K562 (cell line): Measurements from ENCODE around the gene CLDND1. TPM values are rescaled to one million over a fixed set of nuclear protein-coding genes. Genes with fewer than 3 reads are reported as not detected.
A peak's percentile ranks its signal among the peaks of the same experiment; 100 is the strongest.

ENCODE experiments used
- ATAC-seq: fragments of 200-7000 bp; cut with Tn5 transposase; 3 replicates; pipeline ENCODE4 v1.9.1; 2020; ENCODE audit warnings: moderate library complexity
- BruUV-seq: library from RNA; stranded (reverse); fragments of 400-500 nt; replicated peaks from 2 replicates; lab custom pipeline; 2021; lab: Mats Ljungman, UMichigan
- CTCF ChIA-PET: fragments of 300-600 bp; formaldehyde crosslinking; extraction: SDS; loops from one replicate; lab custom pipeline; 2021; ENCODE audit warnings: low intra/inter-chr PET ratio; lab: Yijun Ruan, JAX
- POLR2A ChIA-PET: fragments of 300-600, 350-650 bp; sonication (Branson Sonifier 250); formaldehyde crosslinking; extraction: SDS; loops from one replicate; lab custom pipeline; 2021; ENCODE audit warnings: antibody characterized with exemption, inconsistent platforms; lab: Yijun Ruan, JAX
- DNase-seq, 4 experiments: peaks; one replicate each; pipeline versions ENCODE4 v3.0.0 to v3.0.0-alpha.2; 2011 to 2018; ENCODE audit warnings: low spot score in 3 of 4, mixed read lengths in 3 of 4; ENCODE audit errors: extremely low read depth in 1 of 4
- FAIRE-seq: peaks from 2 replicates; lab custom pipeline; 2011; peaks lifted over from hg19 to GRCh38; lab: Jason Lieb, UNC
- H2AFZ ChIP-seq: 2 replicates; pipeline ENCODE4 v1.6.0; 2011; ENCODE audit warnings: low read depth, low read length, control low read depth, inconsistent platforms
- H3K27ac ChIP-seq: fragments of 200-600 bp; 3 replicates; pipeline ENCODE4 v1.8.0; 2011; ENCODE audit warnings: low read depth, mild to moderate bottlenecking, control low read depth, inconsistent platforms, low read length, moderate library complexity, mixed read lengths; ENCODE audit errors: extremely low read depth
- H3K27me3 ChIP-seq, 2 experiments: fragments of 300-600 bp in 1 of 2; 2 replicates in 1 of 2; 3 replicates in 1 of 2; pipeline versions ENCODE4 v1.6.0 to v1.8.0; 2011; ENCODE audit warnings: inconsistent platforms in 2 of 2, low read length in 2 of 2, mild to moderate bottlenecking in 1 of 2, mixed read lengths in 1 of 2, moderate library complexity in 1 of 2; ENCODE audit not compliant: control insufficient read depth in 2 of 2, insufficient read depth in 2 of 2
- H3K36me3 ChIP-seq: fragments of 300-600 bp; 3 replicates; pipeline ENCODE4 v1.8.0; 2011; ENCODE audit warnings: mild to moderate bottlenecking, low read length, inconsistent platforms; ENCODE audit not compliant: control insufficient read depth, insufficient read depth
- H3K4me1 ChIP-seq, 2 experiments: fragments of 200-600 bp in 1 of 2; replicated peaks in 1 of 2; 2 replicates in 1 of 2; 3 replicates in 1 of 2; pipeline versions ENCODE4 v1.5.1 to v1.8.0; 2011; ENCODE audit warnings: inconsistent platforms in 2 of 2, low read length in 2 of 2, mild to moderate bottlenecking in 1 of 2, mixed read lengths in 1 of 2, moderate library complexity in 1 of 2; ENCODE audit not compliant: control insufficient read depth in 2 of 2, insufficient read depth in 2 of 2
- H3K4me2 ChIP-seq: 2 replicates; pipeline ENCODE4 v1.6.1; 2011; ENCODE audit warnings: low read length, control low read depth, inconsistent platforms, mixed read lengths; ENCODE audit not compliant: insufficient read depth
- H3K4me3 ChIP-seq: fragments of 200-600 bp; sonication (generic), shearing (Covaris generic); 2 replicates; pipeline ENCODE4 v1.5.1; 2016; ENCODE audit warnings: control low read depth, inconsistent platforms
- H3K79me2 ChIP-seq: fragments of 200-600 bp; 3 replicates; pipeline ENCODE4 v1.8.0; 2011; ENCODE audit warnings: low read length, inconsistent platforms; ENCODE audit not compliant: control insufficient read depth, insufficient read depth
- H3K9ac ChIP-seq, 2 experiments: 2 replicates each; pipeline versions ENCODE4 v1.6.0 to v1.6.1; 2011; ENCODE audit warnings: low read depth in 2 of 2, low read length in 2 of 2, control low read depth in 1 of 2, inconsistent platforms in 1 of 2, mild to moderate bottlenecking in 1 of 2, mixed read lengths in 1 of 2; ENCODE audit not compliant: insufficient read depth in 1 of 2
- H3K9me1 ChIP-seq: one replicate; pipeline ENCODE4 v1.6.0; 2011; ENCODE audit warnings: inconsistent platforms, mild to moderate bottlenecking, low read length, moderate library complexity; ENCODE audit not compliant: control insufficient read depth, insufficient read depth
- H3K9me3 ChIP-seq: replicated peaks from 2 replicates; pipeline ENCODE4 v1.5.1; 2011; ENCODE audit warnings: low read depth, low read length, inconsistent platforms; ENCODE audit not compliant: control insufficient read depth, insufficient read depth
- H4K20me1 ChIP-seq: replicated peaks from 2 replicates; pipeline ENCODE4 v1.6.1; 2011; ENCODE audit warnings: low read length, inconsistent platforms, mixed read lengths; ENCODE audit not compliant: control insufficient read depth, insufficient read depth
- CREB3L1 ChIP-seq: fragments of 450-650 bp; IDR thresholded peaks from 2 replicates; pipeline ENCODE4 v1.6.1; 2014; ENCODE audit warnings: low read depth, mild to moderate bottlenecking, moderate library complexity, borderline replicate concordance
- CREBBP ChIP-seq: IDR thresholded peaks from one replicate; pipeline ENCODE4 v1.6.1; 2012; ENCODE audit warnings: low read depth, mild to moderate bottlenecking, control low read depth, inconsistent platforms, low read length
- KAT7 ChIP-seq: sonication (generic); formaldehyde crosslinking; IDR thresholded peaks from 2 replicates; pipeline ENCODE4 v1.8.0; 2022; ENCODE audit warnings: missing genetic modification reagents, mild to moderate bottlenecking, borderline replicate concordance
- KLF6 ChIP-seq: fragments of 250-450 bp; sonication (Bioruptor Pico); IDR thresholded peaks from 2 replicates; pipeline ENCODE4 v1.4.0; 2020; ENCODE audit warnings: mild to moderate bottlenecking, moderate library complexity, borderline replicate concordance
- MAFG ChIP-seq: fragments of 450-650 bp; conservative IDR thresholded peaks from 2 replicates; pipeline ENCODE4 v1.6.1; 2016; ENCODE audit warnings: missing genetic modification characterization, missing compliant biosample characterization
- NFIC ChIP-seq: fragments of 450-650 bp; IDR thresholded peaks from 2 replicates; pipeline ENCODE4 v1.6.1; 2017; ENCODE audit warnings: mild to moderate bottlenecking, inconsistent platforms
- POLR3A ChIP-seq: IDR thresholded peaks from 2 replicates; pipeline ENCODE4 v1.6.1; 2011; ENCODE audit warnings: borderline replicate concordance, mild to moderate bottlenecking, moderate library complexity; ENCODE audit not compliant: insufficient read length, insufficient read depth; ENCODE audit errors: extremely low read depth
- ZBTB17 ChIP-seq: fragments of 450-650 bp; formaldehyde crosslinking; IDR thresholded peaks from 2 replicates; pipeline ENCODE4 v1.4.0; 2020; ENCODE audit warnings: mild to moderate bottlenecking
- ZBTB8A ChIP-seq: fragments of 450-650 bp; IDR thresholded peaks from 2 replicates; pipeline ENCODE4 v1.6.1; 2018; ENCODE audit warnings: mild to moderate bottlenecking, moderate library complexity; ENCODE audit not compliant: partially characterized antibody
- ZNF347 ChIP-seq: fragments of 450-650 bp; formaldehyde crosslinking; IDR thresholded peaks from 2 replicates; pipeline ENCODE4 v1.4.0; 2020; ENCODE audit warnings: low read depth, mild to moderate bottlenecking, moderate library complexity
- ZNF395 ChIP-seq: fragments of 200-800 bp; sonication (Bioruptor generic); IDR thresholded peaks from 2 replicates; pipeline ENCODE4 v1.6.1; 2017; ENCODE audit warnings: missing genetic modification characterization, missing compliant biosample characterization
- ZNF583 ChIP-seq: fragments of 250-450 bp; sonication (Bioruptor Pico); IDR thresholded peaks from 2 replicates; pipeline ENCODE4 v1.4.0; 2020
- ZNF644 ChIP-seq: fragments of 200-800 bp; sonication (Bioruptor generic); IDR thresholded peaks from 2 replicates; pipeline ENCODE4 v1.6.1; 2016; ENCODE audit warnings: low read depth, missing genetic modification characterization, missing compliant biosample characterization
- WGBS: fragments of 100-300 bp; shearing (Covaris generic); methylation state at CpG from one replicate; pipeline ENCODE4 v1.1.6; 2016; ENCODE audit warnings: low coverage, mixed read lengths; ENCODE audit not compliant: insufficient coverage; ENCODE audit errors: missing lambda C conversion rate; 5-methylcytosine and 5-hydroxymethylcytosine counted together
- in situ Hi-C: fragments of 300-500 bp; cut with MboI; formaldehyde crosslinking; loops from 4 replicates; pipeline ENCODE4 v1.15.0; 2018; ENCODE audit warnings: inconsistent platforms, mixed read lengths
- intact Hi-C: fragments of 100-400 bp; cut with micrococcal nuclease; formaldehyde crosslinking; loops from 2 replicates; pipeline ENCODE4 v1.14.2; 2022
- polyA plus RNA-seq, 8 experiments: library from polyadenylated mRNA; depleted of rRNA in 4 of 8; stranded (reverse) in 5 of 8; unstranded in 3 of 8; fragments of >200 nt; fragmentation: Nextera tagmentation in 2 of 8; fragmentation: Illumina TruSeq in 1 of 8; extraction: Ambion mirVana in 2 of 8; extraction: Trizol in 1 of 8; gene quantifications; 2 replicates each; pipeline versions ENCODE4 v1.2.1 to v1.2.3, GENCODE V29; 2011 to 2014; ENCODE audit warnings: inconsistent platforms in 1 of 8, missing spikeins in 1 of 8
- total RNA-seq, 7 experiments: library from RNA; depleted of rRNA in 6 of 7; stranded (reverse); fragments of >200 nt in 6 of 7; fragmentation: Illumina TruSeq in 2 of 7; extraction: Trizol in 2 of 7; gene quantifications; 2 replicates each; pipeline versions ENCODE4 v1.2.1 to v1.2.3, GENCODE V29; 2011 to 2021; ENCODE audit warnings: low replicate concordance in 1 of 7
- TF ChIP-seq, protein P1 (sequence below): fragments of 450-650 bp; IDR thresholded peaks from 2 replicates; pipeline ENCODE4 v1.6.1; 2017; ENCODE audit warnings: antibody characterized with exemption
- TF ChIP-seq, protein P2 (sequence below): sonication (generic); IDR thresholded peaks from 2 replicates; pipeline ENCODE4 v1.6.1; 2016

CLDND1 gene
- total and polyA plus RNA-seq, 9 of the 15 experiments (the other 6 are each of a cell fraction or from before 2014, with no cell fraction given), result 29.2 to 141 (median 60.7) TPM

- TF ChIP-seq, protein P1, sequence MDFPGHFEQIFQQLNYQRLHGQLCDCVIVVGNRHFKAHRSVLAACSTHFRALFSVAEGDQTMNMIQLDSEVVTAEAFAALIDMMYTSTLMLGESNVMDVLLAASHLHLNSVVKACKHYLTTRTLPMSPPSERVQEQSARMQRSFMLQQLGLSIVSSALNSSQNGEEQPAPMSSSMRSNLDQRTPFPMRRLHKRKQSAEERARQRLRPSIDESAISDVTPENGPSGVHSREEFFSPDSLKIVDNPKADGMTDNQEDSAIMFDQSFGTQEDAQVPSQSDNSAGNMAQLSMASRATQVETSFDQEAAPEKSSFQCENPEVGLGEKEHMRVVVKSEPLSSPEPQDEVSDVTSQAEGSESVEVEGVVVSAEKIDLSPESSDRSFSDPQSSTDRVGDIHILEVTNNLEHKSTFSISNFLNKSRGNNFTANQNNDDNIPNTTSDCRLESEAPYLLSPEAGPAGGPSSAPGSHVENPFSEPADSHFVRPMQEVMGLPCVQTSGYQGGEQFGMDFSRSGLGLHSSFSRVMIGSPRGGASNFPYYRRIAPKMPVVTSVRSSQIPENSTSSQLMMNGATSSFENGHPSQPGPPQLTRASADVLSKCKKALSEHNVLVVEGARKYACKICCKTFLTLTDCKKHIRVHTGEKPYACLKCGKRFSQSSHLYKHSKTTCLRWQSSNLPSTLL, result no peak
- TF ChIP-seq ZNF583 (no peak), NFIC (no peak), ZBTB8A (no peak)
Observed at GRCh38 chr3:98568402-98568801, 45.7 kb upstream of the CLDND1 start (continued).

DNA sequence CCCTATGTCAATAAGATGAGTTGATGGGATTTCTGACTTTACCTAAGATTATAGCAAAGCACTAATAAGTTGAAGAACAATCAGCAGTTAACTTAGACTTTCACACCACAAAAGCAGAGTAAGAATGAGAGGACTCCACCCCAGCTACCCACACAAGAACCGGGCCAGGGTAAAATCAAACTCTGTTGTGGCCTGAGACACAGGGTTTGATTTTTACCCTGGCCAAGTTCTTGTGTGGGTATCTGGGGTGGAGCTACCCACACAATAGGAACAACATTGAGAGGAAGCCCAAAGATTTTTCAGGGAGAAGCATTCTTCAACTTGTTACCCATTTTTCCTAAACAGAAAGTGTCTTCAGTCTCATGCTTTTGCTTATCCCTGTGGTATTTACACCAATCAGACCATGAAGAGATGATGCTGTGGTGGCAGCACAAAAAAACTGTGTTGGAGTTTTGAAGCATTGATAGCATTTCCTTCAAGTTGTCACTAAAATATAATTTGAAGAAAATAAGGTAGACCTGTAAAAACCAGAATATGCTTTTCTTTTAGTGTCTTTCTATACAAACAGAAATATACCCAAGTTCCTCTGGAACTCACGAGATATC, 45.1 kb upstream of the CLDND1 start:
- no peaks in the 10 kb centered on the region for H3K9me3 ChIP-seq
- no peaks in the 10 kb centered on the region for H3K27me3 ChIP-seq
- intact Hi-C loops (loop anchor here (2.0 kb wide), 1 partner anchor 51 kb away; no protein-coding TSS in a partner anchor), in situ Hi-C loops (no loop called here)
- H3K27ac ChIP-seq, result no peak overlapping the region
- no peaks in the 10 kb centered on the region for H3K4me1 ChIP-seq
- no peak overlapping the region for H3K4me3 ChIP-seq
- ChIA-PET POLR2A (no interaction called here), CTCF (no interaction called here)
- FAIRE-seq (no peak), DNase-seq (no peak), ATAC-seq (no peak)
- H2AFZ ChIP-seq, result 0 out of 2 replicates have a peak overlapping the region, but pooled peaks have one; percentile 32
- no peaks in the 10 kb centered on the region for H3K79me2 ChIP-seq
- WGBS, result 31% methylated on average over 2 of the region's 2 CpGs
- H3K9ac ChIP-seq, result no peak overlapping the region
- no peaks in the 10 kb centered on the region for H4K20me1 ChIP-seq
- no TSS peak for BruUV-seq
- H3K36me3 ChIP-seq, result no peaks in the 10 kb centered on the region
- H3K4me2 ChIP-seq, result no peak overlapping the region
- H3K9me1 ChIP-seq, result no peaks in the 10 kb centered on the region
- TF ChIP-seq ZBTB17 (CRISPR knock-in tag) (no peak), MAFG (tag) (no peak), ZNF347 (no peak), ZNF644 (tag) (no peak), POLR3A (no peak), ZNF395 (no peak), KAT7 (CRISPR knock-in tag) (no peak), KLF6 (no peak), CREBBP (no peak), CREB3L1 (no peak)
- TF ChIP-seq, protein P2, sequence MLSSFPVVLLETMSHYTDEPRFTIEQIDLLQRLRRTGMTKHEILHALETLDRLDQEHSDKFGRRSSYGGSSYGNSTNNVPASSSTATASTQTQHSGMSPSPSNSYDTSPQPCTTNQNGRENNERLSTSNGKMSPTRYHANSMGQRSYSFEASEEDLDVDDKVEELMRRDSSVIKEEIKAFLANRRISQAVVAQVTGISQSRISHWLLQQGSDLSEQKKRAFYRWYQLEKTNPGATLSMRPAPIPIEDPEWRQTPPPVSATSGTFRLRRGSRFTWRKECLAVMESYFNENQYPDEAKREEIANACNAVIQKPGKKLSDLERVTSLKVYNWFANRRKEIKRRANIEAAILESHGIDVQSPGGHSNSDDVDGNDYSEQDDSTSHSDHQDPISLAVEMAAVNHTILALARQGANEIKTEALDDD, result no peak
